ENCODE results near the gene SPON1.

Gene SPON1

GRCh38 chr11:13944016-13944415, 18.5 kb upstream of the SPON1 start:
- no peak for DNase-seq (ENCODE audit: low spot score)

GRCh38 chr11:13944911-13945425, 17.6 kb upstream of the SPON1 start:
- no peak for DNase-seq (ENCODE audit: low spot score)

GRCh38 chr11:13947379-13947778, 15.1 kb upstream of the SPON1 start:
- DNase-seq (ENCODE audit: low spot score): no peak

- no peak for DNase-seq (ENCODE audit: low spot score)
Measured at GRCh38 chr11:13949876-13950275, 12.6 kb upstream of the SPON1 start.

GRCh38 chr11:13952221-13952620, 10.3 kb upstream of the SPON1 start:
- no peak for DNase-seq (ENCODE audit: low spot score)

GRCh38 chr11:13952668-13953067, 9.9 kb upstream of the SPON1 start:
- DNase-seq (ENCODE audit: low spot score): no peak

GRCh38 chr11:13954591-13954990, 7.9 kb upstream of the SPON1 start:
- no peak for DNase-seq (ENCODE audit: low spot score)

- peak; percentile 65 for DNase-seq (ENCODE audit: low spot score)
Measured at GRCh38 chr11:13955971-13956421, 6.5 kb upstream of the SPON1 start.

- no peak for DNase-seq (ENCODE audit: low spot score)
Measured at GRCh38 chr11:13956988-13957387, 5.5 kb upstream of the SPON1 start.

- DNase-seq (ENCODE audit: low spot score): no peak
Measured at GRCh38 chr11:13958641-13959400, 3.7 kb upstream of the SPON1 start.

- no peak for DNase-seq (ENCODE audit: low spot score)
Measured at GRCh38 chr11:13962198-13962561, 343 bp upstream of the SPON1 start.

GRCh38 chr11:13963169-13963948, 836 bp downstream of the SPON1 start:
- DNase-seq (ENCODE audit: low spot score): no peak

GRCh38 chr11:13963949-13964770, 1.6 kb downstream of the SPON1 start:
- no peak for DNase-seq (ENCODE audit: low spot score)

GRCh38 chr11:13964771-13965074, 2.2 kb downstream of the SPON1 start:
- DNase-seq (ENCODE audit: low spot score): no peak

GRCh38 chr11:13965337-13965736, 2.8 kb downstream of the SPON1 start:
- no peak for DNase-seq (ENCODE audit: low spot score)

GRCh38 chr11:13966013-13966412, 3.5 kb downstream of the SPON1 start:
- DNase-seq (ENCODE audit: low spot score): no peak

GRCh38 chr11:13966486-13966885, 4.0 kb downstream of the SPON1 start:
- no peak for DNase-seq (ENCODE audit: low spot score)

GRCh38 chr11:13970986-13971385, 8.5 kb downstream of the SPON1 start:
- DNase-seq (ENCODE audit: low spot score): peak; percentile 12

GRCh38 chr11:13972043-13972910, 9.8 kb downstream of the SPON1 start:
- DNase-seq (ENCODE audit: low spot score): no peak

GRCh38 chr11:13972944-13973343, 10.4 kb downstream of the SPON1 start:
- DNase-seq (ENCODE audit: low spot score): no peak

GRCh38 chr11:13974631-13975030, 12.1 kb downstream of the SPON1 start:
- DNase-seq (ENCODE audit: low spot score): no peak

All from CD4-positive, alpha-beta T cell treated with Interleukin-6 at 100 ng/mL for 8 hours (primary cell).